Neural progenitor cell (in vitro differentiated cells): ENCODE results near the gene CCDC8. TPM values are rescaled to one million over a fixed set of nuclear protein-coding genes. Genes with fewer than 3 reads are reported as not detected.
"Not testable (repeated sequence)": the region's sequence is repeated elsewhere in the genome, so short reads cannot be mapped to it uniquely, and the experiment has no call there.

ENCODE experiments used
- DNase-seq: peaks from one replicate; pipeline ENCODE4 v3.0.0-alpha.2; 2016; ENCODE audit warnings: low spot score
- H2AFZ ChIP-seq: fragments of 200-600 bp; sonication (generic); replicated peaks from 2 replicates; pipeline ENCODE4 v1.6.1; 2016; ENCODE audit warnings: antibody characterized with exemption
- H3F3A ChIP-seq: fragments of 200-600 bp; sonication (generic); 2 replicates; pipeline ENCODE4 v1.6.1; 2016; ENCODE audit warnings: antibody characterized with exemption, low read depth
- H3K27ac ChIP-seq: fragments of 200-600 bp; sonication (generic); 2 replicates; pipeline ENCODE4 v1.5.1; 2016; ENCODE audit warnings: mild to moderate bottlenecking
- H3K27me3 ChIP-seq: fragments of 200-600 bp; sonication (generic); 2 replicates; pipeline ENCODE4 v1.6.1; 2016; ENCODE audit warnings: mild to moderate bottlenecking, moderate library complexity
- H3K36me3 ChIP-seq: fragments of 200-600 bp; sonication (generic); 2 replicates; pipeline ENCODE4 v1.5.1; 2016
- H3K4me1 ChIP-seq: fragments of 200-600 bp; sonication (generic); 2 replicates; pipeline ENCODE4 v1.6.1; 2016; ENCODE audit warnings: mixed run types
- H3K4me2 ChIP-seq: fragments of 200-600 bp; sonication (generic); 2 replicates; pipeline ENCODE4 v1.6.1; 2016
- H3K4me3 ChIP-seq: fragments of 200-600 bp; sonication (generic); 2 replicates; pipeline ENCODE4 v1.5.1; 2016
- H3K79me2 ChIP-seq: fragments of 200-600 bp; sonication (generic); 2 replicates; pipeline ENCODE4 v1.6.1; 2016; ENCODE audit warnings: low read depth
- H3K9ac ChIP-seq: fragments of 200-600 bp; sonication (generic); 2 replicates; pipeline ENCODE4 v1.6.1; 2016
- H3K9me3 ChIP-seq: fragments of 200-600 bp; sonication (generic); 2 replicates; pipeline ENCODE4 v1.5.1; 2016; ENCODE audit warnings: low read depth
- H4K20me1 ChIP-seq: fragments of 200-600 bp; sonication (generic); 2 replicates; pipeline ENCODE4 v1.6.1; 2016; ENCODE audit warnings: low read depth
- H3K27ac Mint-ChIP-seq: 3 replicates; pipeline ENCODE4 v1.8.0; 2021; ENCODE audit warnings: mixed read lengths
- H3K27me3 Mint-ChIP-seq: 2 replicates; pipeline ENCODE4 v1.8.0; 2022; ENCODE audit warnings: low read depth, mild to moderate bottlenecking, inconsistent platforms, moderate library complexity, mixed read lengths; ENCODE audit not compliant: insufficient read depth
- H3K36me3 Mint-ChIP-seq: 3 replicates; pipeline ENCODE4 v1.8.0; 2021; ENCODE audit warnings: mixed read lengths
- H3K4me1 Mint-ChIP-seq: 3 replicates; pipeline ENCODE4 v1.8.0; 2021; ENCODE audit warnings: mixed read lengths
- H3K4me3 Mint-ChIP-seq: 3 replicates; pipeline ENCODE4 v1.8.0; 2021; ENCODE audit warnings: mild to moderate bottlenecking, moderate library complexity, mixed read lengths
- H3K9me3 Mint-ChIP-seq: 3 replicates; pipeline ENCODE4 v1.8.0; 2020; ENCODE audit warnings: mixed read lengths
- CTCF ChIP-seq: fragments of 200-600 bp; sonication (generic); IDR thresholded peaks from 2 replicates; pipeline ENCODE4 v1.5.1; 2017; ENCODE audit warnings: antibody characterized with exemption, mild to moderate bottlenecking
- EZH2 ChIP-seq: fragments of 200-600 bp; sonication (generic); IDR thresholded peaks from 2 replicates; pipeline ENCODE4 v1.6.1; 2017; ENCODE audit warnings: antibody characterized with exemption, mild to moderate bottlenecking, moderate library complexity
- EZH2phosphoT487 ChIP-seq: fragments of 200-600 bp; sonication (generic); IDR thresholded peaks from 2 replicates; pipeline ENCODE4 v1.6.1; 2017; ENCODE audit warnings: antibody characterized with exemption
- total RNA-seq: library from RNA; depleted of rRNA; stranded (reverse); fragments of >200 nt; gene quantifications from 2 replicates; pipeline ENCODE4 v1.2.3, GENCODE V29; 2015; ENCODE audit warnings: low replicate concordance

Gene CCDC8
- total RNA-seq, 1 donor from 2014 or later: 2.8 TPM

- Histone ChIP-seq H4K20me1 (no peaks in the 10 kb centered on the region), H3F3A (no peaks in the 10 kb centered on the region), H2AFZ (no peak overlapping the region), H3K27ac (no peak overlapping the region), H3K4me2 (no peak overlapping the region), H3K4me1 (no peaks in the 10 kb centered on the region), H3K27me3 (no peaks in the 10 kb centered on the region), H3K9me3 (peaks cover 4% of the 10 kb centered on the region), H3K9ac (no peak overlapping the region), H3K36me3 (peaks cover 14% of the 10 kb centered on the region), H3K4me3 (no peak overlapping the region), H3K79me2 (peaks cover 26% of the 10 kb centered on the region)
- TF ChIP-seq EZH2phosphoT487 (no peak), EZH2 (no peak), CTCF (no peak)
- H3K27ac Mint-ChIP-seq: no peak overlapping the region
- H3K36me3 Mint-ChIP-seq: peaks cover 52% of the 10 kb centered on the region
- H3K9me3 Mint-ChIP-seq: peaks cover 2% of the 10 kb centered on the region
- no peak overlapping the region for H3K4me3 Mint-ChIP-seq
- DNase-seq: no peak
- peaks cover 3% of the 10 kb centered on the region for H3K27me3 Mint-ChIP-seq
- H3K4me1 Mint-ChIP-seq: no peaks in the 10 kb centered on the region
These were observed 32.0 kb downstream of the CCDC8 start for GRCh38 chr19:46381346-46381745.

- Mint-ChIP-seq H3K36me3 (peaks cover 53% of the 10 kb centered on the region), H3K9me3 (peaks cover 2% of the 10 kb centered on the region), H3K4me3 (no peak overlapping the region), H3K4me1 (no peaks in the 10 kb centered on the region), H3K27ac (no peak overlapping the region), H3K27me3 (peaks cover 5% of the 10 kb centered on the region)
- Histone ChIP-seq H3F3A (no peaks in the 10 kb centered on the region), H3K79me2 (peaks cover 26% of the 10 kb centered on the region), H3K27ac (no peak overlapping the region), H3K4me1 (no peaks in the 10 kb centered on the region), H4K20me1 (no peaks in the 10 kb centered on the region), H2AFZ (no peak overlapping the region), H3K4me3 (no peak overlapping the region), H3K36me3 (peaks cover 14% of the 10 kb centered on the region), H3K4me2 (no peak overlapping the region), H3K9ac (no peak overlapping the region), H3K27me3 (no peaks in the 10 kb centered on the region), H3K9me3 (peaks cover 4% of the 10 kb centered on the region)
- TF ChIP-seq EZH2phosphoT487: no peak
- no peak for DNase-seq
These were observed 32.7 kb downstream of the CCDC8 start for GRCh38 chr19:46380690-46381089.

- no peak overlapping the region for H3K27ac Mint-ChIP-seq
- Histone ChIP-seq H3F3A (peaks cover 6% of the 10 kb centered on the region), H4K20me1 (peaks cover 13% of the 10 kb centered on the region), H2AFZ (no peak overlapping the region), H3K4me2 (no peak overlapping the region), H3K9me3 (peaks cover 4% of the 10 kb centered on the region), H3K36me3 (peaks cover 14% of the 10 kb centered on the region), H3K27me3 (no peaks in the 10 kb centered on the region), H3K4me3 (no peak overlapping the region), H3K79me2 (peaks cover 47% of the 10 kb centered on the region), H3K4me1 (peaks cover 12% of the 10 kb centered on the region), H3K27ac (no peak overlapping the region), H3K9ac (no peak overlapping the region)
- H3K36me3 Mint-ChIP-seq: peaks cover 44% of the 10 kb centered on the region
- peaks cover 7% of the 10 kb centered on the region for H3K4me1 Mint-ChIP-seq
- H3K9me3 Mint-ChIP-seq: peaks cover 2% of the 10 kb centered on the region
- TF ChIP-seq CTCF (no peak), EZH2 (no peak), EZH2phosphoT487 (no peak)
- DNase-seq: no peak
- peaks cover 2% of the 10 kb centered on the region for H3K27me3 Mint-ChIP-seq
- H3K4me3 Mint-ChIP-seq: no peak overlapping the region
These were observed 35.1 kb downstream of the CCDC8 start for GRCh38 chr19:46378268-46378667.

GRCh38 chr19:46376241-46377153, 36.9 kb downstream of the CCDC8 start:
- Mint-ChIP-seq H3K36me3 (peaks cover 35% of the 10 kb centered on the region), H3K27me3 (peaks cover 5% of the 10 kb centered on the region), H3K4me1 (peaks cover 23% of the 10 kb centered on the region), H3K4me3 (no peak overlapping the region), H3K9me3 (peaks cover 2% of the 10 kb centered on the region), H3K27ac (no peak overlapping the region)
- Histone ChIP-seq H3K4me2 (no peak overlapping the region), H3K4me1 (peaks cover 20% of the 10 kb centered on the region), H3K4me3 (no peak overlapping the region), H3K79me2 (peaks cover 62% of the 10 kb centered on the region), H3K27me3 (no peaks in the 10 kb centered on the region), H3K36me3 (peaks cover 14% of the 10 kb centered on the region), H3K9me3 (peaks cover 4% of the 10 kb centered on the region), H3F3A (peaks cover 19% of the 10 kb centered on the region), H2AFZ (no peak overlapping the region), H4K20me1 (peaks cover 31% of the 10 kb centered on the region), H3K9ac (no peak overlapping the region), H3K27ac (no peak overlapping the region)
- no peak for TF ChIP-seq EZH2phosphoT487
- no peak for TF ChIP-seq EZH2
- TF ChIP-seq CTCF: no peak
- DNase-seq: no peak

- H3F3A ChIP-seq: peaks cover 19% of the 10 kb centered on the region
- not testable (repeated sequence) for H3K4me3 ChIP-seq
These were observed 37.8 kb downstream of the CCDC8 start for GRCh38 chr19:46375476-46376067.

More at GRCh38 chr19:46375476-46376067, 37.8 kb downstream of the CCDC8 start:
- H3K27ac Mint-ChIP-seq, H3K9me3 Mint-ChIP-seq, H3K27me3 ChIP-seq, H3K9ac ChIP-seq, H3K4me2 ChIP-seq, H2AFZ ChIP-seq, DNase-seq, H3K4me3 Mint-ChIP-seq, H3K9me3 ChIP-seq, H3K27ac ChIP-seq, H3K27me3 Mint-ChIP-seq: not testable (repeated sequence)
- H4K20me1 ChIP-seq: peaks cover 34% of the 10 kb centered on the region
- H3K4me1 ChIP-seq: peaks cover 20% of the 10 kb centered on the region
- H3K4me1 Mint-ChIP-seq: peaks cover 27% of the 10 kb centered on the region
- H3K36me3 Mint-ChIP-seq: peaks cover 31% of the 10 kb centered on the region
- peaks cover 13% of the 10 kb centered on the region for H3K36me3 ChIP-seq
- peaks cover 57% of the 10 kb centered on the region for H3K79me2 ChIP-seq
